NCI-H226 (cell line): ENCODE data around the gene MYO1B.

Source experiments
- DNase-seq: peaks from one replicate; pipeline ENCODE4 v3.0.0-alpha.2; 2015

Gene MYO1B

GRCh38 chr2:191228333-191228732 is 16.9 kb upstream of the MYO1B start:
- no peak for DNase-seq

DNA sequence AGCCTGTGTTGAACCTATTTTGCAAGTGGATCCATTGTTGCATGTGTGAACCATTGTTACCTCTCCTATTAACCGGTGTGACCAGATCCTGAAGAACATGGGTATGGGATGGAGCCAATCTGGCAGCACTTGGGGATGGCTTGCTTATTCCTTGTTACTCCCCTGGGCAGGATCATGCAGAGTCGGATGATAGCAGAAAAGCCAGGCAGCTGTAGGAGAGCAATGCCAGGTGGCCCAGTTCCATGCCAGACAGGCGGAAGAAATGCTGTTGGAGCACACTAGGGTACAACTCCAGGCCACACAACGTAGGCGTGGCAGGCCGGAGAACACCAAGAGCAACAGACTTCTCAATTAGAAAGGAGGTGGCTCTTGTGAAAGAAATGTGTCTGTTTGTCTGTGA is 16.3 kb upstream of the MYO1B start:
- DNase-seq = no peak

DNA sequence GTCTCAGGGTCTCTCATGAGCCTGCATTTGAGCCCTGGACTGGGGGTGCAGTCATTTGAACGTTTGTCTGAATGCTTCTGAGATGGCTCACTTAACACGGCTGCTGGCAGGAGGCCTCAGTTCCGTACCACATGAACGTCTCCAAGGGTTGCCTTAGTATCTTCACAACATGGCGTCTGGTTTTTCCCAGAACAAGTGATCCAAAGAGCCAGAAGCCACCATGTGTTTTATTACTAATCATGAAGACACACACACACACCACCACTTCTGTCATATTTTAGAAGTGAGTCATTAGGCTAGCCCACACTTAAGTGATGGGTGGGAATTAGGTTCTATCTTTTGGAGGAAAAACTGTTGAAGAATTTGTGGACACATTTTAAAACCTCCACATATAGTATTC is 15.0 kb upstream of the MYO1B start:
- peak; percentile 61 for DNase-seq

GRCh38 chr2:191231995-191232394 is 13.2 kb upstream of the MYO1B start:
- DNase-seq = no peak

- no peak for DNase-seq
These were observed 11.7 kb upstream of the MYO1B start for GRCh38 chr2:191233533-191233932.

GRCh38 chr2:191234376-191234775 is 10.8 kb upstream of the MYO1B start:
- DNase-seq = no peak

DNA sequence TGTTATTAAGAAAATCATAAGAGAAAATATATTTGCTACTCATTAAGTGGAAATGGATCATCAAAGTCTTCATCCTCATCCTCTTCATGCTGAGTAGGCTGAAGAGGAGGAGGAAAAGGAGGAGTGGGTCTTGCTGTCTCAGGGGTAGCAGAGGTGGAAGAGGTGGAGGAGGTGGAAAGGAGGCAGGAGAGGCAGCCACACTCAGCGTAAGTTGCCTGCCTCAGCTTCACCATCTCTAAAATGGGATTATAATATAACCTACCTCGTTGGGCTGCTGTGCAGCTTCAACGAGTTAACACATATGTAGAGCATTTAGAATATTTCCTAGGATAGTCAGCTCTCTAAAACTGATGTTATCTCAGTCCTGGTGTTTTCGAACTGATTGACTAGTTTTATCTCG is 4.3 kb upstream of the MYO1B start:
- DNase-seq = no peak

DNA sequence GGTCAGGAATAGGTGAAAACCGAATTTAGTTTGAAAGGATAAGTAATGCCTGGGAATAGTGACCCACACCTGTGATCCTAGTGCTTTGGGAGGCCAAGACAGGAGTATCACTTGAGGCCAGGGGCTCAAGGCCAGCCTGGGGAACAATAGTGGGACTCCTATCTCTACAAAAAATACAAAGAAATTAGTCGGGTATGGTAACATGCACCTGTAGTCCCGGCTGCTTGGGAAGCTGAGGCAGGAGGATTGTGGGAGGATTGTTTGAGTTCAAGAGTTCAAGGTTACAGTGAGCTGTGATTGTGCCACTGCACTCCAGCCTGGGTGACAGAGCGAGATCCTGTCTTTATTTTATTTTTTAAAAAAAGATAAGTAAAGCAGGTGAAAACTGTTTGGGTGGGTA is 3.8 kb upstream of the MYO1B start:
- no peak for DNase-seq

GRCh38 chr2:191243154-191243553 is 2.0 kb upstream of the MYO1B start:
- DNase-seq = no peak

GRCh38 chr2:191244350-191244749 is 854 bp upstream of the MYO1B start:
- no peak for DNase-seq

GRCh38 chr2:191245869-191246531 is 796 bp downstream of the MYO1B start:
- DNase-seq = peak; percentile 48

DNA sequence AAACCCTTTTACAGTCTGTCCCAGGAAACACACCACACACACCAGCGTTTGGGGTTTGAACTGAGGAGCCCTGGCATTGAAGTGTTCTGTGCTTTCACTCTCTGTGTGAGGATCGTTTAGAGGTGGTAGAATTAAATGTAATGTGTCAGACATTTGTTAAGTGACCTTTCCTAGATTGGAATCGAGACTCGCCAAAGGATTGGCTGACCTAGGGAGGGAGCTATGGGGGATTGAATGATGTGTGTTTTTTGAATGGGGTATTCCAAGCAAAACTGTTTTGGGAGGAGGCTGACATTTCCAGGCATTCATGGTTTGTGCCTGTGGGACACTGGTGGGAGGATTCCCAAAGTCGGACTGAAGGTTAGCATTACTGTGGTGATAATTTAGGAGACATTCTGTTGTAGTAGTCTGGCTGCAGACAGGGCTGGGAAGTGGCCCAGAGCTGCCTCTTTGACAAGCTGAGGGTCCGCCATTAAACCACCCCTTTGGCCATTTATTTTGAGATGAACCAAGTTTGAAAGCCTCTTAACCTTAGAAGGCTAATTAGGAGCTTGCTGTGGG is 1.7 kb downstream of the MYO1B start:
- no peak for DNase-seq

DNA sequence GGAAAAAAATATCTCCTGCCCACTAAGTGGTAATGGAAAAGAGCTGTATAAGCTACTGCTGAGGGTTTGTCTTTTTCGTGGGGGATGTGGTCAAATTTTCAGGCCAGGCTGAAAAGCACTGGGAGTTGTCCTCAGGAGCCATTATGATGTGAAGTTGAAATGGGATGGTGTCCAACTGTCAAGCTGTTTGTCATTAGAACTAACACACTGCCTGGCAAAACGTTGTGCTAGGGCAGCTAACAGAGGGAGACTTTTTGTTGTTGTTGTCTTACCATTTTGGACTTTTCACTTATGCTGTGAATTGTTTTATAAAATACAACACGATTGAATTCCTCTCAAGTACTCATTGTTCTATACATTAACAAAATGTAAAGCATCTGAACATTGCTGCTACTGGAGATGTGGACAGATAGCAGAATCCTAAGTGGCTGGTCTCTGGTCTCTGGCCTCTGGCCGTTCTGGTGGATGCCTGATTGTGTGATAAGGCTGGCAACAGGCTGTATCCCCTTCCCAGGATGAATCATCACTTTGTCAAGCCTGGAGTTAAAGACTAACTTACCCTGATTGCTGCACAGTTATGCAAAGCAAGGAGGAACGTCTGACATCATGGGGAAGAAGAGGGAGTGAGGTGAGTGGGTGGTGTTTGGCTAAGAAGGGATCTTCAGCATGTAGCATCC is 2.3 kb downstream of the MYO1B start:
- peak; percentile 96 for DNase-seq

- DNase-seq = no peak
These were observed 4.1 kb downstream of the MYO1B start for GRCh38 chr2:191249156-191249813.

DNA sequence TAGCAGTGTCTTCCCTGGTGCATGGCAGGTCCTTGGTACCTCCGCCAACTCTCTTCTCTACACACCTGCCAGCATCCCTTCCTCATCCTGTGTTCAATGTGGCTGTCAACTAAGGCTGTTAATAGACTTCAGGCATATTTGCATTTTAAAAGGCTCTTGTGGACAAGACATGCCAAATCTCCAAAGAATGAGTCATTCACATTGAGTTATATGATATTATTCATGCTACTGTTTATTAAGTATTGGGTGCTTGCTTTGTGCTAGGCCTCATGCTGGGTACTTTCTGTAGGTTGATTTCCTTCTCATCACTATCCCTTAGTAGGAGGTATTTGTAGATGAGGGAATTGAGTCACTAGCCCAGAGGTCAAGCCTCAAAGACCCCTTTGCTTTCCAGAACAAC is 5.2 kb downstream of the MYO1B start:
- no peak for DNase-seq

DNA sequence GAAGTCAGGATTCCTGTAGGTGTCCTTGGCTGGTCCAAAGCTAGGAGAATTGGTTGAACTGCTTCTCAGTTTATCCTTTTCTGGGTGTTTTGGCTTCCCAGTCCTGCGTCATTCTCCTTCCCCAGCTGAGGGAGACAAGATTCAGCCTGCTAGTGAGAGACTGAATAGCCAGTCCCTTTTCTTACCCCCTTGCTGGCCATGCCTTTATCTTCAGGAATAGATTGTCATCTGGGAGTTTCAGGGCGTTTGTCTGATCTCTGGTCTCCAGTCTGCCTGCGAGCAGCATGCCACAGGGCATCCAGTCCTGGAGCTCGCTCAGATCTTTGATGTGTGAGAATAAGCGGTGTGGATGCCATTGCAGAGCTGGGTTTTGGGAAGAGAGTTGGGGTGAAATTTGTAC is 5.8 kb downstream of the MYO1B start:
- DNase-seq = no peak

GRCh38 chr2:191252699-191253098 is 7.5 kb downstream of the MYO1B start:
- DNase-seq = peak; percentile 24

DNA sequence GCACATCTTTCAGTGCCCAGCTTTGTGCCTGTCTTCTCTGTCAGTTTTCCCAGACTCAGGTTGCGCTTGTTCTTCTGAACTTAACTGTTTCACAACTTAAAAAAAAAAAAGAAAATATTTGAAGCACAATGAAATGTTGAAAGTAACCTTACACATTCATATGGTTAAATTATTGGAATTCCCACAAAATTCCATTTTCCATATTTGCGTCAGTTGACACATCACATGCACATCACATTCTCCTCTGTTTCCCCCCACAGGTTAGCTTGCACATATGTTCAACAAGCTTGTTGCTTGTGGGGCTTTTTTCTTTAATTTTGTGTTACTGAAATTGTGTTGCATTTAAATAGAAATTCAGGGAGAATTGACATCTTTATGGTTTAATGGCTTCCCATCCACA is 8.3 kb downstream of the MYO1B start:
- DNase-seq = no peak

GRCh38 chr2:191255271-191255670 is 10.1 kb downstream of the MYO1B start:
- DNase-seq = peak; percentile 13

DNA sequence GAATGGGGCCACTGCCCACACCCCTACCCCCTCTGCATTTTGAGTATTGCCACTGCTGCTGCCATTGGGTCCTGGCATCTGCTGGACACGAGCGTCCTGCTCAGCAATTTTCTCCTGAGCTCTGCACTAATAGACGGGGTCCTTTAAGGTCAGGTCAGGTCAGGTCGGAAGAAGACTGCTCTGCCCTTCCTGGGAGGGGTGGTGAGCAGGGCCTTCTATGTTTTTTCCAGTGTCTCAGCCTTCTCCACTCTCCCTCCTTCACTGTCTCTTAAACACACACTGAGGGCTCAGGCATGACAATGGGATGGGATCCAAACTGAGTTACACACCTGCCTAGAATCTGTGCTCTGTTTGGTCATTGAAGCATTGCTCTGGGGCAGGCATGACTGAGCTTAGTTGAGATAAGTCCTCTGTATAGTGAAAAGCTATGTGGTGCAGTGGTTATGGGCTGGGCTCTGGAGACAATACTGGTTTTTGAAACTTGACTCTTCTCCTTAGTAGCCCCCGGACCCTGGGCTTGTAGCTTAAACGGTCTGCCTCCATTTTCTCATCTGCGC is 10.6 kb downstream of the MYO1B start:
- DNase-seq = peak; percentile 51

GRCh38 chr2:191257934-191258333 is 12.7 kb downstream of the MYO1B start:
- no peak for DNase-seq

GRCh38 chr2:191258996-191259395 is 13.8 kb downstream of the MYO1B start:
- DNase-seq = no peak

DNA sequence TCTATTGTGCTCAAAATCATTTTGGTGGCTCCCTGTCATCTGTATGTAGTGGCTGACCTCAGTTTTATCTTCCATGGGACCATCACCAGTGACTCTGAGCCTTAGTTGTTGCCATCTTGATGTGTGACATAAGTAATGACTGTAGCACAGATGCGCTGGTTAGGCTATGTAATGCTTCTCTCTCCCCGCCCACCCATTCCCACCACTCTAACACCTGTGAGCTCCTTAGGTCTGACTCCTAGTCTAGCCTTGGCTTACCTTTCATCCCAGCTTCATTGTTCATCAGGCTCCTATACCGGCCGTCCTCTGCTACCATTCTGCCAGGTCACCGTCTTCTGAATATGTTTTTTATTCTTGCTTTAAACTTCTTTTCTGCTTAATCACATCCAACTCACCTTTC is 17.2 kb downstream of the MYO1B start:
- no peak for DNase-seq

- DNase-seq = no peak
These were observed 17.8 kb downstream of the MYO1B start for GRCh38 chr2:191263050-191263449.
